WI38 (cell line): ENCODE data around the gene C12orf60.

Experiments
- H3K4me3 ChIP-seq: 2 replicates; pipeline ENCODE4 v1.5.1; 2011; ENCODE audit warnings: low read depth, mild to moderate bottlenecking, control low read depth, low read length
- TF ChIP-seq, protein P1 (sequence below): IDR thresholded peaks from 2 replicates; pipeline ENCODE4 v1.5.1; 2012; ENCODE audit warnings: low read depth, mild to moderate bottlenecking, control low read depth, low read length

C12orf60 gene

DNA sequence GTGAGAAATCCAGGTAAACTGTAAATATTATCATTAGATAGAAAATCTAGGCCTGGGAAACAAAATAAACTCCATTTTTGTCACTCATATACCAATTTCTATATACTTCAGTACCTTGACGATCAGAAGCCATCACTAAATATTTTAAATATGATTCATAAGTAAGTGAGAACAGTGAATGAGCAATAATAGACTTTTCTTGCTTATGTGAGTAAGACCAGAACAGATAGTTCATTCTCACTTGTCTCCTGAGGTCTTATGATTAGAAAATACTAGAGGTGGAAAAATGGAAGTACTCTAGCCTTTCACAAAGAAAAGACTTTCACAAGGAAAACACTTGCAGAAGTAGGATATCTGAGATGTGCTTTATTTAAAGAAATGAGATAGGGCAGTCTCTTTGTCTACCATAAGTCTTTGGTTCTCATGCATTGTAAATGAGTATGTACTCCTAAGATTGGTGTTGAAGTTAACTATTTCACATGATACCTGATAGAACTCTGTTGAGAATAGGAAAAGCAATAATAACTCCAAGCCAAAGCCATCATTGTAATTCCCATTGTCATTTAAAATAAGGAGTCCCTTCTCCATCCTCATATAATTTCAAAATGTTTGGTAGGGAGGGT lies 20.7 kb downstream of the C12orf60 start:
- no peak overlapping the region for H3K4me3 ChIP-seq
- TF ChIP-seq, protein P1, sequence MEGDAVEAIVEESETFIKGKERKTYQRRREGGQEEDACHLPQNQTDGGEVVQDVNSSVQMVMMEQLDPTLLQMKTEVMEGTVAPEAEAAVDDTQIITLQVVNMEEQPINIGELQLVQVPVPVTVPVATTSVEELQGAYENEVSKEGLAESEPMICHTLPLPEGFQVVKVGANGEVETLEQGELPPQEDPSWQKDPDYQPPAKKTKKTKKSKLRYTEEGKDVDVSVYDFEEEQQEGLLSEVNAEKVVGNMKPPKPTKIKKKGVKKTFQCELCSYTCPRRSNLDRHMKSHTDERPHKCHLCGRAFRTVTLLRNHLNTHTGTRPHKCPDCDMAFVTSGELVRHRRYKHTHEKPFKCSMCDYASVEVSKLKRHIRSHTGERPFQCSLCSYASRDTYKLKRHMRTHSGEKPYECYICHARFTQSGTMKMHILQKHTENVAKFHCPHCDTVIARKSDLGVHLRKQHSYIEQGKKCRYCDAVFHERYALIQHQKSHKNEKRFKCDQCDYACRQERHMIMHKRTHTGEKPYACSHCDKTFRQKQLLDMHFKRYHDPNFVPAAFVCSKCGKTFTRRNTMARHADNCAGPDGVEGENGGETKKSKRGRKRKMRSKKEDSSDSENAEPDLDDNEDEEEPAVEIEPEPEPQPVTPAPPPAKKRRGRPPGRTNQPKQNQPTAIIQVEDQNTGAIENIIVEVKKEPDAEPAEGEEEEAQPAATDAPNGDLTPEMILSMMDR: no peak

DNA sequence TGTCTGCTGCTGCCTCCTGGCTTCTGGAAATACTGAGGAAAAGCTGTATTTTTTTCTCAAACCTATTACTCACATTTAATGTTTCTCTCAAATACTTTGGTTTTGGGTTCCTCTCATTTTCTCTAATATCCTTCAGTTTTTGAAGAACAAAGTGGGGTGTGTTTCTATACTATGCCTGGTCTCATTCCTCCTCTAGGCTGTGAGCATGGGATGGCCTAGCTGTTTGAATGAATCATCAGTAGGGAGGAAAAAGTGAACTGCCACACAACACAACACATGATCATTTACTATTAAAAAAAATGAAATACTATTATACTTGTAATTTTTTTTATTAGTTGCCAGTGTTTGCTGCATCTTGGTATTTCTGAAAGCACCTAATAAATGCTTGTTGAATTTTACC lies 21.8 kb downstream of the C12orf60 start:
- no peak overlapping the region for H3K4me3 ChIP-seq
- TF ChIP-seq, protein P1: no peak

DNA sequence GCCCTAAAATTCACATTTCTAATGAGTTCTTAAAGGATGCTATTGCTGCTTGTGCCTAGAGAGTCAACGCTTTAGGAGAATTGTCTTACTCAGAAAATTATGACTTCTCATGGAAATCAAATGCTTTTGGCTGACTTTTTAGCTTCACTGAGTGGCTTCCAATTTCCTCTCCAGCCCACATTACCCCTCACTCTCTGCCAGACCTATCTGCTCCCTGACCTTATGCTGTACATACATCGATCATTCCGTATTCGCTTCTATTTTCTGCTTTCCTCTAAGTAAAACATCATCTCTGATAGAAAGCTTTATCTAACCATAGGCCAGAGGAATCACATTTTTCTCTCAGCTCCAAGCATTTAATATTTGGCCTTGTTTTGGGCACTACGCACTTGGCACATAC lies 23.0 kb downstream of the C12orf60 start:
- TF ChIP-seq, protein P1: no peak
- H3K4me3 ChIP-seq: no peak overlapping the region

DNA sequence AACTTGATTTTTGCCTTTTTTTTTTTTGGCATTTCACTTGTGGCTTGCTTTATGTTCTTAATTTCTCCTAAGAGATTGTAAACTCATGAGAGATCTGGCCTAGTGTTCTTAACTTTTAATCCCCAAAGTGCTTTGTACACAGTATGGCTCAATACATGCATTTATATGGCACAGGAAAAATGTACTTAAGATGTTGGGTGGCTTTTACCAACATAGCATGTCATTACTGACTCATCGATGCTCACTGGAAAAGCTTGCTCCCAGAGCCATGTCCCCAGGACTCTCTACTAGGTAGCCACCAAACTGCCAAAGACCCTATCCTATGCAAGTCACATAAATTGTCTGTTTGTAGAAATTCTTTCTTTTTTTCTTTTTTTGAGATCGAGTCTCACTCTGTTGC lies 23.6 kb downstream of the C12orf60 start:
- TF ChIP-seq, protein P1: no peak
- H3K4me3 ChIP-seq: no peak overlapping the region

DNA sequence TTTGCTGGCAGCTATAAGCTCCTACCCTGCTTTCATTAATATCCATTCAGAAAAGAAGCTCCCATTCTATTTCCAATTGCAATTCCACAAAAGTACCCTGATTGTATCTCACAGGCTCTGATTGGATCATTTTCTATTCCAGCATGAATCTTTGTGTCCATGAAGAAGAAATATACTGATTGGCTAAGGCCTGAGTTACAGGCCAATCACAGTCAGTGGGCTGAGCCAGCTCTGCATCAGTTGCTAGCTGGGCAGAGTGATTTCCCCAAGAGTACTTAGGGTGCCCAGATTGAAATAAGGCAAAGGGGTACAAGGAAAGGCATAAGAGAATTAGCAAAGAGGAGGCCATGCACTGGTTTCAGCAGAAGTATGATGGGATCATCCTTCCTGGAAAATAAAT lies 25.4 kb downstream of the C12orf60 start:
- TF ChIP-seq, protein P1: no peak
- H3K4me3 ChIP-seq: no peak overlapping the region

DNA sequence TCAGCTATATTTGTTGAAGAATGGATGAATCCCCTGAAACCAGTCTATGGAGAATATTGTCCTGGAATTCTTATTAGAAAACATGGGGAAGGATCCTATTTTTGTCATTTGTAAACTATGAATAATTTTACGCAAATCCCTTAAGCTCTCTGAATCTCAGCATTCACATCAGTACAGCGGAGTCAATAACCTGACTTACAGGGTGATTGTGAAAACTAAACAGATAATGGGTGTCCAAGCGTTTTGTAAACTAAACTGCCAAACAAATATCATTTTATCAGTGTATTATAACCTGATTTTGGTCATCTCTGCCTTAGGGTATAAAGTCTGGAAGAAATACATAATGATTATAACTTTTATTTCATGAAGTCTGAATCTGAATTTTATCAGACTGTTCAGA lies 29.9 kb downstream of the C12orf60 start:
- no peak overlapping the region for H3K4me3 ChIP-seq
- TF ChIP-seq, protein P1: no peak

DNA sequence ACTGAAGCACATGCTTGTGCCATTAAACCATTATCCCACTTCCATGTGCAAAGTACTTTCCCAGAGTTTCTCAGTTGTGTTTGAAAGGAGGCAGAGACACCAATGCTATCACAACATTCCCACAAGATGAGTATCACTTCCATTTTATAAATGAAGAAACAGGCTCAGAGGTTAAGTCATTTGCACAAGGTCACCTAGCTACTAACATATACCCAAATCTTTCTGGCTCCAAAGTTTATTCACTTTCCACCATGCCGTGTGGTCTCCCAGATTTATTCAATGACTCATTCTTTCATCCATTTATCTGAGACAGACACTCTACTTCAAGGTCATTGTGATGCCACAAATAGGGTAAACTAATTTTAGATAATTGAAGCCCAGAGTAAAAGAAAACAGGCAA lies 30.5 kb downstream of the C12orf60 start:
- H3K4me3 ChIP-seq: no peak overlapping the region
- TF ChIP-seq, protein P1: no peak
